AG04450 (cell line): ENCODE results near the gene SMIM5. TPM values are rescaled to one million over a fixed set of nuclear protein-coding genes. Genes with fewer than 3 reads are reported as not detected.

Source experiments
- CTCF ChIA-PET: fragments of 300-600, 350-600 bp; formaldehyde crosslinking; extraction: SDS; loops from one replicate; lab custom pipeline; 2022; ENCODE audit warnings: antibody characterized with exemption, inconsistent platforms; lab: Charles Lee
- POLR2A ChIA-PET: fragments of 350-600 bp; formaldehyde crosslinking; extraction: SDS; loops from one replicate; lab custom pipeline; 2021; ENCODE audit warnings: antibody characterized with exemption, inconsistent platforms; lab: Yijun Ruan, JAX
- DNase-seq: peaks from one replicate; pipeline ENCODE4 v3.0.0-alpha.2; 2011; ENCODE audit warnings: low read depth, low spot score
- H3K27ac ChIP-seq: one replicate; pipeline ENCODE4 v1.5.1; 2012; ENCODE audit warnings: low read depth, low read length, control low read depth
- H3K27me3 ChIP-seq: one replicate; pipeline ENCODE4 v1.6.0; 2012; ENCODE audit warnings: low read length; ENCODE audit not compliant: control insufficient read depth, insufficient read depth
- H3K4me3 ChIP-seq: 2 replicates; pipeline ENCODE4 v1.5.1; 2011; ENCODE audit warnings: mild to moderate bottlenecking, low read depth, low read length, control low read depth
- H3K9me3 ChIP-seq: 2 replicates; pipeline ENCODE4 v1.5.1; 2012; ENCODE audit warnings: low read length; ENCODE audit not compliant: control insufficient read depth, insufficient read depth
- CTCF ChIP-seq: IDR thresholded peaks from 2 replicates; pipeline ENCODE4 v1.5.1; 2011; ENCODE audit warnings: low read depth, low read length, control low read depth, inconsistent platforms
- polyA plus RNA-seq: library from polyadenylated mRNA; depleted of rRNA; stranded (reverse); fragments of >200 nt; gene quantifications from 2 replicates; pipeline ENCODE4 v1.2.3, GENCODE V29; 2011

The SMIM5 gene
- polyA plus RNA-seq, 1 experiment: not detected

- CTCF ChIA-PET: interaction anchor here (1.2 to 8.0 kb wide), 3 partner anchors 8 to 69 kb away, joined by 3 to 85 read pairs (median 4); partner anchors contain the start of gene SMIM5
- no peak overlapping the region for H3K27ac ChIP-seq
Observed at GRCh38 chr17:75679706-75680211, 46.5 kb downstream of the SMIM5 start.

GRCh38 chr17:75680431-75680830, 47.2 kb downstream of the SMIM5 start:
- Histone ChIP-seq H3K27me3 (no peaks in the 10 kb centered on the region), H3K4me3 (no peak overlapping the region), H3K27ac (peak overlapping the region; percentile 31), H3K9me3 (no peaks in the 10 kb centered on the region)
- POLR2A ChIA-PET: no interaction called here
- CTCF ChIA-PET: interaction anchor here (1.1 to 8.0 kb wide), 4 partner anchors 9 to 73 kb away, joined by 3 to 85 read pairs (median 4); partner anchors contain the start of gene SMIM5
- DNase-seq: no peak
- TF ChIP-seq CTCF: no peak

More at GRCh38 chr17:75679706-75680211, 46.5 kb downstream of the SMIM5 start:
- TF ChIP-seq CTCF: no peak
- Histone ChIP-seq H3K27me3 (no peaks in the 10 kb centered on the region), H3K4me3 (no peak overlapping the region), H3K9me3 (no peaks in the 10 kb centered on the region)
- POLR2A ChIA-PET: no interaction called here
- DNase-seq: no peak

GRCh38 chr17:75681289-75681688, 48.1 kb downstream of the SMIM5 start:
- Histone ChIP-seq H3K27me3 (no peaks in the 10 kb centered on the region), H3K27ac (no peak overlapping the region), H3K4me3 (no peak overlapping the region), H3K9me3 (no peaks in the 10 kb centered on the region)
- CTCF ChIA-PET: interaction anchor here (1.1 to 8.0 kb wide), 2 partner anchors 67 to 72 kb away, joined by 4 to 85 read pairs; no protein-coding TSS in a partner anchor
- no peak for TF ChIP-seq CTCF
- no peak for DNase-seq
- POLR2A ChIA-PET: interaction anchor here (0.9 kb wide), 1 partner anchor 67 kb away, joined by 3 read pairs; no protein-coding TSS in a partner anchor

- no peak for TF ChIP-seq CTCF
- CTCF ChIA-PET: interaction anchor here (0.6 to 8.0 kb wide), 5 partner anchors 9 to 167 kb away, joined by 3 to 85 read pairs (median 10); partner anchors contain the start of gene SMIM5
- POLR2A ChIA-PET: interaction anchor here (0.6 to 0.7 kb wide), 2 partner anchors 10 to 87 kb away, joined by 3 to 7 read pairs; no protein-coding TSS in a partner anchor
- H3K9me3 ChIP-seq: no peaks in the 10 kb centered on the region
- H3K27ac ChIP-seq: no peak overlapping the region
- no peak overlapping the region for H3K4me3 ChIP-seq
- no peaks in the 10 kb centered on the region for H3K27me3 ChIP-seq
- DNase-seq: no peak
Observed at GRCh38 chr17:75683583-75683982, 50.3 kb downstream of the SMIM5 start.

- no peak for TF ChIP-seq CTCF
- ChIA-PET POLR2A (no interaction called here), CTCF (interaction anchor here (1.3 to 8.0 kb wide), 4 partner anchors 9 to 69 kb away, joined by 4 to 85 read pairs (median 12); partner anchors contain the start of gene SMIM5)
- no peaks in the 10 kb centered on the region for H3K9me3 ChIP-seq
- no peak overlapping the region for H3K4me3 ChIP-seq
- H3K27me3 ChIP-seq: no peaks in the 10 kb centered on the region
- no peak for DNase-seq
- no peak overlapping the region for H3K27ac ChIP-seq
Observed at GRCh38 chr17:75684249-75684648, 51.0 kb downstream of the SMIM5 start.
